ENCODE results near the gene RPL21.

GRCh38 chr13:27208514-27208913, 42.8 kb upstream of the RPL21 start:
- TF ChIP-seq CTCF (IDR thresholded peaks at IDR 0.05) (no peak), EZH2phosphoT487 (IDR thresholded peaks at IDR 0.05) (no peak)

Data from neural progenitor cell (in vitro differentiated cells).